Measurements from ENCODE around the gene AKR1A1.
"Not testable (repeated sequence)": the region's sequence is repeated elsewhere in the genome, so short reads cannot be mapped to it uniquely, and the experiment has no call there.

AKR1A1 gene

DNA sequence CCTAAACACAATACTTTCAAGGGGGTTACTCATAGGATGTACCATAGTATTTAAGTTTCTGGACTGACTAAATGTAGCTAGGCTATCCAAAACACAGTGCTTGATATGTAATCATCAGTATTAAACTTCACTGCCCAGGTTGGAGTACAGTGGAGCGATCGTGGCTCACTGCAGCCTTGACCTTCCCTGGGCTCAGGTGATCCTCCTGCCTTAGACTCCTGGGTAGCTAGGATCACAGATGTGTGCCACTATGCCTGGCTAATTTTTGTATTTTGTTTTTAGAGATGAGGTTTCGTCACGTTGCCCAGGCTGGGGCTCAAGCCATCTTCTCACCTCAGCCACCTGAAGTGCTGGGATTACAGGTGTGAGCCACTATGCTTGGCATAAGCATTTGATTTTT, 43.8 kb downstream of the AKR1A1 start:
- H3K36me3 ChIP-seq (ENCODE audit: control insufficient read depth, insufficient read depth, low read length): peaks cover 92% of the 10 kb centered on the region
- no peaks in the 10 kb centered on the region for H3K27me3 ChIP-seq (ENCODE audit: control insufficient read depth, insufficient read depth, low read length)
- H3K4me1 ChIP-seq (ENCODE audit: control insufficient read depth, insufficient read depth, low read length): 0 out of 2 replicates have a peak, but pooled peaks cover 3% of the 10 kb centered on the region
- no peak overlapping the region for H3K9ac ChIP-seq (ENCODE audit: low read depth, low read length)
- H3K9me3 ChIP-seq (ENCODE audit: control insufficient read depth, insufficient read depth, low read length): no peaks in the 10 kb centered on the region
- no peak overlapping the region for H3K4me3 ChIP-seq (ENCODE audit: low read depth, low read length)
- no peak overlapping the region for H3K27ac ChIP-seq (ENCODE audit: low read depth, low read length)

- H3K9me3 ChIP-seq (ENCODE audit: control insufficient read depth, insufficient read depth, low read length); H3K27ac ChIP-seq (ENCODE audit: low read depth, low read length); H3K4me3 ChIP-seq (ENCODE audit: low read depth, low read length); H3K9ac ChIP-seq (ENCODE audit: low read depth, low read length); H3K27me3 ChIP-seq (ENCODE audit: control insufficient read depth, insufficient read depth, low read length); H3K4me1 ChIP-seq (ENCODE audit: control insufficient read depth, insufficient read depth, low read length): not testable (repeated sequence)
- peaks cover 93% of the 10 kb centered on the region for H3K36me3 ChIP-seq (ENCODE audit: control insufficient read depth, insufficient read depth, low read length)
Observed at GRCh38 chr1:45596765-45597164, 46.1 kb downstream of the AKR1A1 start.

DNA sequence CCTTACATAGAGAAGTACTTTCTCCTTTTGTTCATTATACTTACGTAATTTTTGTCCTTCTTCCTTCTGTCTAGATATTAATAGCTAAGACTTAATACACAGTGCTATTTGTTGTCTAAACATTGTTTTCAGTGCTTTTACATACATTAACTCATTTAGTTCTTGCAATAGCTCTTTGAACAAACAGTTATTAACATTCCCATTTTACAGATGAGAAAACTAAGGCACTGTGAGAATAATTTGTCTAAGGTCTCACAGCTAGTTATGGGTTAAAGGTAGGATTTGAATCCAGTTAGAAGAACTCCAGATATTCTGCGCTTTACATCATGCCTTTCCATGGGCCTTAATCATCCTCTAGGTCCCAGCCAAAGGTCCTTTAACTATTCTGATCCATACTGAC, 53.6 kb downstream of the AKR1A1 start:
- Histone ChIP-seq H3K27me3 (ENCODE audit: control insufficient read depth, insufficient read depth, low read length) (no peaks in the 10 kb centered on the region), H3K36me3 (ENCODE audit: control insufficient read depth, insufficient read depth, low read length) (peaks cover 91% of the 10 kb centered on the region)

DNA sequence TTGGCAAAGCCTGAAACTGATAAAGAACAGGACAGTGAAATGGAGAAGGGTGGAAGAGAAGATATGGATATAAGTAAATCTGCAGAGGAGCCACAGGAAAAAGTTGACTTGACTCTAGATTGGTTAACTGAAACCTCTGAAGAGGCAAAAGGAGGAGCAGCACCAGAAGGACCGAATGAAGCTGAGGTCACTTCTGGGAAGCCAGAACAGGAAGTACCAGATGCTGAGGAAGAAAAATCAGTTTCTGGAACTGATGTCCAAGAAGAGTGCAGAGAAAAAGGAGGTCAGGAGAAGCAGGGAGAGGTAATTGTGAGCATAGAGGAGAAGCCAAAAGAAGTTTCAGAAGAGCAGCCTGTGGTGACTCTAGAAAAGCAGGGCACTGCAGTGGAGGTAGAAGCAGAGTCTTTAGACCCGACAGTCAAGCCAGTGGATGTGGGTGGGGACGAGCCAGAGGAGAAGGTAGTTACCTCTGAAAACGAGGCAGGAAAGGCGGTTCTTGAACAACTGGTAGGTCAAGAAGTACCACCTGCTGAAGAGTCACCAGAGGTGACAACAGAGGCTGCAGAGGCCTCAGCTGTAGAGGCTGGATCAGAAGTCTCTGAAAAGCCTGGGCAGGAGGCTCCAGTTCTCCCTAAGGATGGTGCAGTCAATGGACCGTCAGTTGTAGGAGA, 56.9 kb downstream of the AKR1A1 start:
- H3K27ac ChIP-seq (ENCODE audit: low read depth, low read length): no peak overlapping the region
- no peaks in the 10 kb centered on the region for H3K9me3 ChIP-seq (ENCODE audit: control insufficient read depth, insufficient read depth, low read length)
- no peak overlapping the region for H3K4me3 ChIP-seq (ENCODE audit: low read depth, low read length)
- no peaks in the 10 kb centered on the region for H3K27me3 ChIP-seq (ENCODE audit: control insufficient read depth, insufficient read depth, low read length)
- no peak overlapping the region for H3K9ac ChIP-seq (ENCODE audit: low read depth, low read length)
- peaks cover 93% of the 10 kb centered on the region for H3K36me3 ChIP-seq (ENCODE audit: control insufficient read depth, insufficient read depth, low read length)
- H3K4me1 ChIP-seq (ENCODE audit: control insufficient read depth, insufficient read depth, low read length): no peaks in the 10 kb centered on the region

More for the DNA sequence above, 53.6 kb downstream of the AKR1A1 start:
- Histone ChIP-seq H3K4me3 (ENCODE audit: low read depth, low read length) (no peak overlapping the region), H3K4me1 (ENCODE audit: control insufficient read depth, insufficient read depth, low read length) (peaks cover 5% of the 10 kb centered on the region; the same call in 1 of the 2 replicates), H3K9ac (ENCODE audit: low read depth, low read length) (no peak overlapping the region), H3K27ac (ENCODE audit: low read depth, low read length) (no peak overlapping the region), H3K9me3 (ENCODE audit: control insufficient read depth, insufficient read depth, low read length) (no peaks in the 10 kb centered on the region)

- H3K27me3 ChIP-seq (ENCODE audit: control insufficient read depth, insufficient read depth, low read length): no peaks in the 10 kb centered on the region
- H3K36me3 ChIP-seq (ENCODE audit: control insufficient read depth, insufficient read depth, low read length): peaks cover 93% of the 10 kb centered on the region
- no peaks in the 10 kb centered on the region for H3K4me1 ChIP-seq (ENCODE audit: control insufficient read depth, insufficient read depth, low read length)
- H3K27ac ChIP-seq (ENCODE audit: low read depth, low read length): no peak overlapping the region
- no peaks in the 10 kb centered on the region for H3K9me3 ChIP-seq (ENCODE audit: control insufficient read depth, insufficient read depth, low read length)
- H3K4me3 ChIP-seq (ENCODE audit: low read depth, low read length): no peak overlapping the region
- no peak overlapping the region for H3K9ac ChIP-seq (ENCODE audit: low read depth, low read length)
Observed at GRCh38 chr1:45608175-45609156, 57.8 kb downstream of the AKR1A1 start.

DNA sequence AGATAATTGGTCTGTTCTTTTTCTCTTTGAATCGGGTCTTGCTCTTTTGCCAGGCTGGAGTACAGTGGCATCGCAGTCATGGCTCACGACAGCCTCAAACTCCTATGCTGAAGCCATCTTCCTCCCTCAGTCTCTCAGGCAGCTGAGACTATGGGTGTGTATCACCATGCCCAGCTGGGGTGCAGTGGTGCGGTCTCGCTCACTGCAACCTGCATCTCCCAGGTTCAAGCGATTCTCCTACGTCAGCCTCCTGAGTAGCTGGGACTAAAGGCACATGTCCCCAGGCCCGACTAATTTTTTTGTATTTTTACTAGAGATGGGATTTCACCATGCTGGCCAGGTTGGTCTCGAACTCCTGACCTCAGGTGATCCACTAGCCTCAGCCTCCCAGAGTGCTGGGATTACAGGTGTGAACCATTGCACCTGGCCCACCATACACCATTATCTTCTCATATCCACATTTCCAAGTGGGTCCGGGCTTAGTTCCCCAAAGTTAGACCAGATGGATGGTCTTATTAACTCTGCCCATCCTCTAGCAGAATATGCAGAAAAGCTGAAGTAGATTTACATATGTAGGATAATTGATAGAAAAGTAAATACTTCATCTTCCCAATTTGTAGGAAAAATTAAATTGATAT, 60.1 kb downstream of the AKR1A1 start:
- H3K4me1 ChIP-seq (ENCODE audit: control insufficient read depth, insufficient read depth, low read length): no peaks in the 10 kb centered on the region
- no peaks in the 10 kb centered on the region for H3K9me3 ChIP-seq (ENCODE audit: control insufficient read depth, insufficient read depth, low read length)
- H3K27me3 ChIP-seq (ENCODE audit: control insufficient read depth, insufficient read depth, low read length): no peaks in the 10 kb centered on the region
- H3K27ac ChIP-seq (ENCODE audit: low read depth, low read length): no peak overlapping the region
- no peak overlapping the region for H3K9ac ChIP-seq (ENCODE audit: low read depth, low read length)
- peaks cover 96% of the 10 kb centered on the region for H3K36me3 ChIP-seq (ENCODE audit: control insufficient read depth, insufficient read depth, low read length)
- no peak overlapping the region for H3K4me3 ChIP-seq (ENCODE audit: low read depth, low read length)

DNA sequence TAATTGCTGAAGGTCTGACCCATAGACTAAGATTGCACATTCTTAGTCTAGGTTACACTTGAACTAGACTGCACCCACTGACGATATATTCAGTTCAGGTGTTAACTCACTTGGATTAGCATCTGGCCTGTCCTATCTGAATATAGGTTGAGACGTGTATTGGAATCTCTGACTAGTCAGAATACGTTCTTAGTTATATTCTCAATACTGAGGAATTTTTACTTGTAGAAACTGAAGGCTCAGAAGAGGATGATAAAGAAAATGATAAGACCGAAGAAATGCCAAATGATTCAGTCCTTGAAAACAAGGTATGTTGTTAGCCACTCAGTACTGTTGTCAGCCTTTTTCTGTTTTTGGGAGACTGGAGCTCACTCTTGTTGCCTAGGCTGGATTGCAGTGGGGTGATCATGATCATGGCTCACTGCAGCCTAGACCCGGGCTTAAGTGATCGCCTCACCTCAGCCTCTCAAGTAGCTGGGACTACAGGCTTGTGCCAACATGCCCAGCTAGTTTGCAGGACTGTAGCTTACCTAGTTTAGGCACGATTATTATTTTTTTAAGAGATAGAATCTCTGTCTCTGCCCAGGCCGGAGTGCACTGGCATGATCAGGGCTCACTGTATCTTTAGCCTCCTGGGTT, 62.4 kb downstream of the AKR1A1 start:
- Histone ChIP-seq H3K9ac (ENCODE audit: low read depth, low read length) (no peak overlapping the region), H3K9me3 (ENCODE audit: control insufficient read depth, insufficient read depth, low read length) (no peaks in the 10 kb centered on the region), H3K27ac (ENCODE audit: low read depth, low read length) (no peak overlapping the region), H3K27me3 (ENCODE audit: control insufficient read depth, insufficient read depth, low read length) (no peaks in the 10 kb centered on the region), H3K4me1 (ENCODE audit: control insufficient read depth, insufficient read depth, low read length) (no peaks in the 10 kb centered on the region), H3K36me3 (ENCODE audit: control insufficient read depth, insufficient read depth, low read length) (peaks cover 96% of the 10 kb centered on the region), H3K4me3 (ENCODE audit: low read depth, low read length) (no peak overlapping the region)

- Histone ChIP-seq H3K4me3 (ENCODE audit: low read depth, low read length) (no peak overlapping the region), H3K9me3 (ENCODE audit: control insufficient read depth, insufficient read depth, low read length) (no peaks in the 10 kb centered on the region), H3K9ac (ENCODE audit: low read depth, low read length) (no peak overlapping the region), H3K36me3 (ENCODE audit: control insufficient read depth, insufficient read depth, low read length) (peaks cover 91% of the 10 kb centered on the region), H3K4me1 (ENCODE audit: control insufficient read depth, insufficient read depth, low read length) (no peaks in the 10 kb centered on the region), H3K27me3 (ENCODE audit: control insufficient read depth, insufficient read depth, low read length) (no peaks in the 10 kb centered on the region), H3K27ac (ENCODE audit: low read depth, low read length) (no peak overlapping the region)
Observed at GRCh38 chr1:45615885-45616284, 65.3 kb downstream of the AKR1A1 start.

GRCh38 chr1:45617618-45618017, 67.0 kb downstream of the AKR1A1 start:
- no peak overlapping the region for H3K4me3 ChIP-seq (ENCODE audit: low read depth, low read length)
- peaks cover 77% of the 10 kb centered on the region for H3K36me3 ChIP-seq (ENCODE audit: control insufficient read depth, insufficient read depth, low read length)
- no peaks in the 10 kb centered on the region for H3K9me3 ChIP-seq (ENCODE audit: control insufficient read depth, insufficient read depth, low read length)
- H3K4me1 ChIP-seq (ENCODE audit: control insufficient read depth, insufficient read depth, low read length): no peaks in the 10 kb centered on the region
- H3K27ac ChIP-seq (ENCODE audit: low read depth, low read length): peak overlapping the region; percentile 15
- H3K27me3 ChIP-seq (ENCODE audit: control insufficient read depth, insufficient read depth, low read length): no peaks in the 10 kb centered on the region
- H3K9ac ChIP-seq (ENCODE audit: low read depth, low read length): no peak overlapping the region

DNA sequence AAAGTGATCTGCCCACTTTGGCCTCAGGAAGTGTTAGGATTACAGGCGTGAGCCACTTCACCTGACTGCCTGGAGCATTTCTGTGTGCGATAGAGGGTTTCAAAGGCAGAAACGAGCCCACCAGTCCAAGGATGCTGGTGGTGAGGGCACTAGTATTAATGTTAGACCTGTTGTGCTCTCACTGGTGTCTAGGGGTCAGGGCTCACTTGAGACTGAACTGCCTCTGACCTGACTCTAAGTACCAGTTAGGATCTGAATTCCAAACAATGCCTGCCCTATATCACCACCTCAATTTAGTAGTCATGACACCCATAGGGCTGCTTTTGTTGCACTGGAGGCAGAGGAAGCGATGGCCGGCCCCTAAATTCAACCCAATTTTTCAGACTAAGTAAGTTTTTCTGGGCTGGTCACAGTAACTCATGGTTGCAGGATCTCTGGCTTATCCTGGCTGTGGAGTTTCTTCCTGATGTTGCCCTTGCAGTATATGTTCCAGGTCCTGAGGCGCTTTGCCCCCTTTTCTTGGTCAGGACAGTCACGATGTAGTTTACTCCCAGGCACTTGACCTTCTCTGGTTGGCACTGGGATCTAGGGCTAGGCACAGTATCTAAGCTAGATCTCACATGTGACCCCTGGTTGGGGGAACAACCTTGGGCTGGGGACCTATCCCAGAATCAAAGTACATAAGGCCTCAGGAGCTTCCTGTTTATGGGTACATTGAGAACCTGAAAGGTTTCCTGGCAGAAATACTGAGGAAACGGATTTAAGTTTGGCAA, 68.7 kb downstream of the AKR1A1 start:
- H3K27me3 ChIP-seq (ENCODE audit: control insufficient read depth, insufficient read depth, low read length): no peaks in the 10 kb centered on the region
- no peak overlapping the region for H3K9ac ChIP-seq (ENCODE audit: low read depth, low read length)
- no peaks in the 10 kb centered on the region for H3K9me3 ChIP-seq (ENCODE audit: control insufficient read depth, insufficient read depth, low read length)
- H3K27ac ChIP-seq (ENCODE audit: low read depth, low read length): peak overlapping the region; percentile 48
- H3K4me3 ChIP-seq (ENCODE audit: low read depth, low read length): no peak overlapping the region
- H3K4me1 ChIP-seq (ENCODE audit: control insufficient read depth, insufficient read depth, low read length): no peaks in the 10 kb centered on the region
- H3K36me3 ChIP-seq (ENCODE audit: control insufficient read depth, insufficient read depth, low read length): peaks cover 73% of the 10 kb centered on the region
